GDM1 (cell line): ENCODE data around the gene KLF15.

ENCODE experiments used
- DNase-seq: peaks from one replicate; lab custom pipeline; 2025; lab: John Stamatoyannopoulos, UW

The KLF15 gene

DNA sequence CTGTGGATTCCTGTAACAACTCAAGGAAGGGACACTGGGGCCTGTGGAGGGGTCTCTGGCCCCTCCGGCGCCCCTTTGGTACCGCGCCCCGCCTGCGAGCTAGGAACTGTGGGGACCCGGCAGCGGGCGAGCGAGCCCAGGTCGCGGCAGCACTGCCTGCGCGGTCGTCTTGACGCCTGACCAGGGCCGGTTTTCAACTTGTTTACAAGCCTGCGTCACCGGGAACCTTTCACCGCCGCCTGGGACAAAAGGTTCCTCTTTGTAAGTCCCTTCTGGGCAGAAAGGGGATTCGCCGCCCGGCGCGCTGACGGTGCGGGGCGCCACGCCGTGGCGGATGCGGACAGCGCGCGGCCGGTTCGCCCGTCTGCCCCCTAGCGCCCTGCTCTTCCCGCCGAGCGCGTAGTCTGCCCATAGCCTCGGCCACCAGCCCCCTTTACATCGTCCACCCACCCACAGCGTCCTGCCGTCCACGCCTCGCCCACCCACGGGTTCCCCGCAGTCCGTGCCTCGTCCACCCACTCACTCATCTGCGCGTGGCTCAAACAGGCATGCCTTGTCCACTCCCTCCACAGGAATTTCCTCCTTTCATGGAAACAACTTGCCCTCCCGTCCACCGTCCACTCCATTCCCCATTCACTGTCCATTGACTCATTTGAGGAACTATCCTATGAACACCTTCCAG, 32.0 kb upstream of the KLF15 start:
- peak; percentile 11 for DNase-seq

DNA sequence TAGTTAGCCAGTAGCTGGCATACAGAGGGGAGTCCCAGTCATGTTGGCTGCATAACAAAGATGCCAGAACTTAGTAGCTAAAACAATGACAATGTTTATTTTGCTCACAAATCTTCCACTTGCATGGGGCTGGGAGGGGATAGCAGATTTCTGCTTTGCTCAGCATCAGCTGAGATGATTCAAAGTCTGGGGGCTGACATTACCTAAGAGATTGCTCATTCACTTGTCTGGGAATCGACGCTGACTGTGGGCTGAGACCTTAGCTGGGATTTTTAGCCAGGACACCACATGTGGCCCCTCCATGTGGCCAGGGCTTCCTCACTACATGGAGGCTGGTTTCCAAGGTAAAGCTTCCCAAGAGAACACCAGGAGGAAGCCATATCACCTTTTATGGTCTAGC, 24.8 kb upstream of the KLF15 start:
- DNase-seq: no peak

- DNase-seq: no peak
These were observed 23.0 kb upstream of the KLF15 start for GRCh38 chr3:126380011-126380768.

- DNase-seq: no peak
These were observed 21.1 kb upstream of the KLF15 start for GRCh38 chr3:126378341-126378751.

GRCh38 chr3:126377211-126377610, 20.0 kb upstream of the KLF15 start:
- DNase-seq: no peak

- DNase-seq: no peak
These were observed 19.2 kb upstream of the KLF15 start for GRCh38 chr3:126376444-126376843.

GRCh38 chr3:126375835-126376331, 18.7 kb upstream of the KLF15 start:
- no peak for DNase-seq

GRCh38 chr3:126373682-126374601, 16.7 kb upstream of the KLF15 start:
- no peak for DNase-seq

DNA sequence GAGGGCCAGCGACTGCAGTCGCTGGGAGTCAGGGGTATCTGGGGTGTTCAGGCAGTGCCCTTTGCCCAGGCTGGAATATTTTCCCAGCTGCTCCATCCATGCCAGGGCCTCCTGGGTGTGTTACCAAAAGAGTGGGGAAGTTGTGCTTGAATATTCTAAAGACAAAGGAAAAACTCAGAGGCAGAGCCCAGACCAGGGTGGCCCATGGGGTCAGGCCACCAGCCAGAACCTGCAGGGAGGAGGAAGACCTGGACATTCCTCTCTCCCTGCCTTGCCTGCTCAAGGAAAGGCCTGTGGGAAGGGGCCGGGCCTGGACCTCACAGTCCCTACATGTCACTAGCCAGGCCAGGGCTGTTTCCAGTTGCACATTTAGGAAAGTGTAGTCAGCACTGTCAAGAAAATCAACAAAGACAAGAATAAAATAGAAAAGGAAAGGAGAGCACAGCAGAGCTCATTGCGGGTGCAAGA, 16.0 kb upstream of the KLF15 start:
- DNase-seq: no peak

GRCh38 chr3:126372413-126373145, 15.4 kb upstream of the KLF15 start:
- no peak for DNase-seq

DNA sequence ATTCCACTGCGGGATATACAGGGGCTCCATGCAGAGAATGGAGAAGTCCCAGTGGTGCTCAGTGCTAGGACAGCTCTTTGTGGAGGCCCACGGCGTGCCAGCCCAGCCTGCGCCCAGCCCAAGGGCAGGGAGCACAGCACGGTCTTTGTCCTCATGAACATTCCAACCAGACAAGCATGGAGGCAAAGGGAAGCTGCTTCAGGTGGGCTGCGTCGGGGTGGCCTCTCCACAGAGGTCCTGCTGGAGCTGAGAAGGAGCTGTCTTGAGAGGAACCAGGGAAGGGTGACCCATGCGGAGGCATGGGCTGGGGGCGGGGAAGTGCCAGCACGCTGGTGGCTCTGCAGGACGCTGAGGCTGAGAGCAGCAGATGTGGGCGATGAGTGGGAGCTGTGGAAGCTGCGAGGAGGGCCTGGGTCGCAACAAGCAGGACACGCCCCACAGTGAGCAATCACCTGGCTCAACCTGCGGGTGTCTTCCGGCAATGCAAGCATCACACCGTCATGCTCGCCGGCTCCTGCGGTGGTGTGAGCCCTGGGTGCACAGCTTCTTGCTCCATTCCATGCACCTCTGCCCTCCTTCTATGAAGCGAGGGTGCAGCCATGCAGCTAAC, 14.0 kb upstream of the KLF15 start:
- no peak for DNase-seq

GRCh38 chr3:126370606-126371005, 13.4 kb upstream of the KLF15 start:
- no peak for DNase-seq

DNA sequence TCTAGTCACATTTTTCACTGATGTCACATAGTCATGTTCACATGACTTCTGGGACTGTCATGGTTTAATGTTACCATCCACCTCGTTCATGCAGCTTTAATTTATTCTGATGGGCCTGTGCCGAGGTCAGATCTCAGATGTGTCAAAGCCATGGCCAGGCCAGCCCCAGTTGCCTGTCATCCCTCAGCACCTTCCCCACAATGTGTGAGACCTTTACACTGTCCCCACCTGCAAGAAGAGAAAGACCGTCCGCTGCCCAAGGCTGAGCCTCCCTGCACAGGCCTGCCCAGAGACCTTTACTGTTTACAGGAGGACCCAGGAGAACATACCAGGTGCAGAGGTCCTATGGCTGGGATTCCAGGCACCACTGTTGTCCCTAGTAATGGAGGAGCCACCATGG, 12.8 kb upstream of the KLF15 start:
- no peak for DNase-seq

DNA sequence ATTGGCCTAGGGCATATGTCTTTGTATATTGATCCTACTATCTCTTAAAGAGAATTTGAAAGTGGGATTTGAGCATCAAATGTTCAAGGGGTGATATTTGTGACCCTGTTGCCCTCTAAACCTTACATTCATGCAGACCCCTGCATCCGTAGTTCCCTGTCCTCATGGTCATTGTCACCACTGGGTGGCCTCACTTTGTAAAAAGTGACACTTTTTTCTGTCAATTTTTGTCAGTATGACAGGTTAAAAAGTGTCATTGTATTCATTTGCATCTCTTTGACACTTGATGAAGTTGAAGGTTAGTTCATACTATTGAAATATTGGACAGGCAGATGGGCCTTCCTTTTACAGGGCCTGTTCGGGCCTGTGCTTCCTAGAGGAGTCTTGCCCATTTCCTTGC, 12.3 kb upstream of the KLF15 start:
- no peak for DNase-seq

DNA sequence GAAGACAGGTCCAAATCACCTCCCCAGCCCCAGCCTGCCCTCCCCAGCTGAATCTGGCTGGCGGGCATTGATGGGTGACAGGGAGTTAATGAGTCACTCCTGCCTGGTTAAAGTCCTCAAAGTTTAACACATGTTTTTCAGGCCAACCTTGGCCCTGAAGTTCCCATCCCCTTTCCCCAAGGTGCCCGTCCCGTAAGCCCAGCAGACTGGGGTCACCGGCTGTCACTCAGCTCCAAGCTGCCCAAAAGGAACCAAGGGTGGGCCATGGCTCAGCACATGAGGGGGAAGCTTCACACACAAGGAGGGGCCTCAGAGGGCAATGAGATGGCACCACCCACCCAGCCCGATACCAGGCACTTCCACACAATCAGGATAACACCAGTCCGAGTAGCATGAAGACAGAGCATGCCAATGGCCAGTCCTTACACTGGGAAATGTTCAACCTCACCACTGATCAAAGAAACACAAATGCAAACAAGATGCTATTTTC, 10.2 kb upstream of the KLF15 start:
- no peak for DNase-seq

GRCh38 chr3:126365351-126366277, 8.4 kb upstream of the KLF15 start:
- no peak for DNase-seq

GRCh38 chr3:126364731-126365301, 7.6 kb upstream of the KLF15 start:
- no peak for DNase-seq

GRCh38 chr3:126364130-126364695, 7.0 kb upstream of the KLF15 start:
- DNase-seq: no peak

DNA sequence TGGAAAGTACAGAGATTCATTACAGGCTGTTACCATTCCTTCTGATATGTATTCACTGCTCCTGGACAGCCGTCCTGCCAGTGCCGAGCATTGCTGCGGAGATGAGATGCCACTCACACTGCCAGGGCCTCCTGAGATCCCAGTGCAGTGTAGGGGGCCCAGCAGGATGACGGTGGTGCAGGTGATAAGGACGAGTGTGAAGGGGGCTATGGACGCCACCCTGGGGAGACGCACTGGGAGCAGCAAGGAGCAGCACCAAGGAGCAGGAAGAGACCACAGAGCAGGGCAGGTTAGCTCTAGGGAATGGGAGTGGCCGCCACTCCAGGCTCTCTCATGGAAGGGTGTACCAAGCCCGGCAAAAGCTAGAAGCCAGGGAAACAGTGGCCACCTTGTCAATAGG, 4.0 kb upstream of the KLF15 start:
- DNase-seq: no peak
